WTC11 (cell line): Measurements from ENCODE around the gene CMTM1. TPM values are rescaled to one million over a fixed set of nuclear protein-coding genes. Genes with fewer than 3 reads are reported as not detected.

Experiments
- ATAC-seq: fragments of 200-7000 bp; cut with Tn5 transposase; 2 replicates; pipeline ENCODE4 v1.10.0; 2021; ENCODE audit warnings: mild to moderate bottlenecking, moderate library complexity
- CTCF ChIA-PET: fragments of 300-600 bp; sonication (Branson Sonifier 250); formaldehyde crosslinking; loops from one replicate; lab custom pipeline; 2021; ENCODE audit warnings: antibody characterized with exemption; lab: Charles Lee
- POLR2A ChIA-PET: fragments of 350-600 bp; sonication (Branson Sonifier 250); formaldehyde crosslinking; loops from one replicate; lab custom pipeline; 2021; ENCODE audit warnings: antibody characterized with exemption; lab: Charles Lee
- DNase-seq: peaks from one replicate; pipeline ENCODE4 v3.0.0; 2021; ENCODE audit warnings: low spot score
- H3K27ac Mint-ChIP-seq: 2 replicates; pipeline ENCODE4 v1.8.0; 2021; ENCODE audit warnings: mixed read lengths
- H3K27me3 Mint-ChIP-seq: 2 replicates; pipeline ENCODE4 v1.8.0; 2021; ENCODE audit warnings: low read depth, mild to moderate bottlenecking, moderate library complexity, mixed read lengths
- H3K36me3 Mint-ChIP-seq: 2 replicates; pipeline ENCODE4 v1.8.0; 2021; ENCODE audit warnings: mixed read lengths
- H3K4me1 Mint-ChIP-seq: 2 replicates; pipeline ENCODE4 v1.8.0; 2022; ENCODE audit warnings: mixed read lengths
- H3K4me3 Mint-ChIP-seq: 2 replicates; pipeline ENCODE4 v1.8.0; 2021; ENCODE audit warnings: mild to moderate bottlenecking, moderate library complexity, mixed read lengths
- H3K9me3 Mint-ChIP-seq: 2 replicates; pipeline ENCODE4 v1.8.0; 2021; ENCODE audit warnings: mixed read lengths
- EMX1 ChIP-seq: fragments of 250-450 bp; sonication (Bioruptor Pico); IDR thresholded peaks from 2 replicates; pipeline ENCODE4 v1.8.0; 2021; ENCODE audit warnings: mild to moderate bottlenecking
- FOXP1 ChIP-seq: sonication (generic); formaldehyde crosslinking; IDR thresholded peaks from 2 replicates; pipeline ENCODE4 v1.8.0; 2022; ENCODE audit warnings: missing genetic modification reagents, mild to moderate bottlenecking, moderate library complexity, borderline replicate concordance
- GTF2I ChIP-seq: fragments of 250-450 bp; sonication (Bioruptor Pico); conservative IDR thresholded peaks from 2 replicates; pipeline ENCODE4 v1.4.0; 2021; ENCODE audit warnings: mild to moderate bottlenecking
- IRF2 ChIP-seq: sonication (generic); formaldehyde crosslinking; IDR thresholded peaks from 2 replicates; pipeline ENCODE4 v1.8.0; 2022; ENCODE audit warnings: low read depth, missing genetic modification reagents, borderline replicate concordance
- JUN ChIP-seq: sonication (generic); formaldehyde crosslinking; IDR thresholded peaks from 2 replicates; pipeline ENCODE4 v1.8.0; 2023; ENCODE audit warnings: mild to moderate bottlenecking, missing genetic modification reagents
- KAT7 ChIP-seq: sonication (generic); formaldehyde crosslinking; IDR thresholded peaks from 2 replicates; pipeline ENCODE4 v1.8.1; 2023; ENCODE audit warnings: missing genetic modification reagents, mild to moderate bottlenecking, borderline replicate concordance
- OVOL2 ChIP-seq: fragments of 250-450 bp; sonication (Bioruptor Pico); IDR thresholded peaks from 2 replicates; pipeline ENCODE4 v1.9.0; 2021; ENCODE audit warnings: mild to moderate bottlenecking, borderline replicate concordance
- PRRX2 ChIP-seq: fragments of 250-450 bp; sonication (Bioruptor Pico); IDR thresholded peaks from 2 replicates; pipeline ENCODE4 v1.8.0; 2021; ENCODE audit warnings: mild to moderate bottlenecking
- RORB ChIP-seq: fragments of 250-450 bp; sonication (Bioruptor Pico); IDR thresholded peaks from 2 replicates; pipeline ENCODE4 v1.9.0; 2021; ENCODE audit warnings: mild to moderate bottlenecking
- SMAD3 ChIP-seq: sonication (generic); formaldehyde crosslinking; IDR thresholded peaks from 2 replicates; pipeline ENCODE4 v1.8.0; 2022; ENCODE audit warnings: missing genetic modification reagents, mild to moderate bottlenecking, borderline replicate concordance
- TCF7 ChIP-seq: sonication (generic); formaldehyde crosslinking; IDR thresholded peaks from 2 replicates; pipeline ENCODE4 v1.8.0; 2022; ENCODE audit warnings: mild to moderate bottlenecking, low read depth, missing genetic modification reagents, moderate library complexity
- TEAD4 ChIP-seq: sonication (generic); formaldehyde crosslinking; IDR thresholded peaks from 2 replicates; pipeline ENCODE4 v1.8.0; 2022; ENCODE audit warnings: mild to moderate bottlenecking, missing genetic modification reagents
- ZNF121 ChIP-seq: sonication (generic); formaldehyde crosslinking; IDR thresholded peaks from 2 replicates; pipeline ENCODE4 v1.8.0; 2023; ENCODE audit warnings: missing genetic modification reagents
- ZNF219 ChIP-seq: sonication (generic); formaldehyde crosslinking; IDR thresholded peaks from 2 replicates; pipeline ENCODE4 v1.8.0; 2023; ENCODE audit warnings: missing genetic modification reagents, mild to moderate bottlenecking, borderline replicate concordance
- ZNF317 ChIP-seq: sonication (generic); formaldehyde crosslinking; IDR thresholded peaks from 2 replicates; pipeline ENCODE4 v1.8.1; 2023; ENCODE audit warnings: low read depth, mild to moderate bottlenecking, moderate library complexity, missing genetic modification reagents, borderline replicate concordance
- total RNA-seq: library from RNA; stranded (reverse); gene quantifications from 3 replicates; pipeline ENCODE4 v1.2.3, GENCODE V29; 2021
- TF ChIP-seq, protein P1 (sequence below): sonication (generic); formaldehyde crosslinking; IDR thresholded peaks from 2 replicates; pipeline ENCODE4 v1.8.1; 2022; ENCODE audit warnings: mild to moderate bottlenecking, moderate library complexity, missing genetic modification reagents
- TF ChIP-seq, protein P2 (sequence below): fragments of 250-450 bp; sonication (Bioruptor Pico); IDR thresholded peaks from 2 replicates; pipeline ENCODE4 v1.9.0; 2021; ENCODE audit warnings: mild to moderate bottlenecking, borderline replicate concordance
- TF ChIP-seq, protein P3 (sequence below): sonication (generic); formaldehyde crosslinking; IDR thresholded peaks from 2 replicates; pipeline ENCODE4 v1.8.1; 2023; ENCODE audit warnings: mild to moderate bottlenecking, missing genetic modification reagents
- TF ChIP-seq, protein P4 (sequence below): fragments of 250-450 bp; sonication (Bioruptor Pico); IDR thresholded peaks from 2 replicates; pipeline ENCODE4 v1.9.0; 2021; ENCODE audit warnings: mild to moderate bottlenecking
- TF ChIP-seq, protein P5 (sequence below): sonication (generic); formaldehyde crosslinking; conservative IDR thresholded peaks from 2 replicates; pipeline ENCODE4 v1.8.1; 2023; ENCODE audit warnings: mild to moderate bottlenecking, low read depth, missing genetic modification reagents, moderate library complexity
- TF ChIP-seq, protein P6 (sequence below): sonication (generic); formaldehyde crosslinking; IDR thresholded peaks from 2 replicates; pipeline ENCODE4 v1.8.1; 2023; ENCODE audit warnings: mild to moderate bottlenecking, missing genetic modification reagents, moderate library complexity

The CMTM1 gene
- total RNA-seq, 1 experiment from 2014 or later, result 1.6 TPM

DNA sequence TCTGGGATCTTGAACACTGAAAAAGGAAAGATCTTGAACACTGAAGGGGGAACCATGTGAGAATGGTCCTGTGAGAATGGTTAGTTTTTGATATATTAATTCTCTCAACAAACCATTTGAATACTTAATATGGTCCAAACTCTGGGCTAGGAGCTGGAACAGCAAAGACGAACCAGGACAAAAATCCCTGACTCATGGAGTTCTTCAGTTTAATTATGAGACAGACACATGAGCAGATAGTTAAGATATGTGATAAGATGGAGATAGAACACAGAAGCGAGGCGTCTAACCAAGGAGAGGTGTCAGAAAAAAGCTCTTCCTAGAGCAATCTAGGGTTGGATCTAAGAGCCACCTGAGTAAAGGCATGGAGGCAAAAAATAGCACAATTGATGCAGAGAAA lies 12.2 kb upstream of the CMTM1 start:
- H3K4me3 Mint-ChIP-seq, result no peak overlapping the region
- no peak for ATAC-seq
- H3K9me3 Mint-ChIP-seq, result peaks cover 3% of the 10 kb centered on the region; the same call in 1 of the 2 replicates
- H3K36me3 Mint-ChIP-seq, result peaks cover 4% of the 10 kb centered on the region
- H3K4me1 Mint-ChIP-seq, result peaks cover 28% of the 10 kb centered on the region
- TF ChIP-seq PRRX2 (CRISPR knock-in tag), result no peak
- TF ChIP-seq, protein P1, sequence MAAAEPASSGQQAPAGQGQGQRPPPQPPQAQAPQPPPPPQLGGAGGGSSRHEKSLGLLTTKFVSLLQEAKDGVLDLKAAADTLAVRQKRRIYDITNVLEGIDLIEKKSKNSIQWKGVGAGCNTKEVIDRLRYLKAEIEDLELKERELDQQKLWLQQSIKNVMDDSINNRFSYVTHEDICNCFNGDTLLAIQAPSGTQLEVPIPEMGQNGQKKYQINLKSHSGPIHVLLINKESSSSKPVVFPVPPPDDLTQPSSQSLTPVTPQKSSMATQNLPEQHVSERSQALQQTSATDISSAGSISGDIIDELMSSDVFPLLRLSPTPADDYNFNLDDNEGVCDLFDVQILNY (CRISPR knock-in tag), result no peak
- no peak for TF ChIP-seq TCF7 (CRISPR knock-in tag)
- TF ChIP-seq EMX1 (CRISPR knock-in tag), result no peak
- TF ChIP-seq ZNF219 (CRISPR knock-in tag), result no peak
- no peak for TF ChIP-seq OVOL2 (CRISPR knock-in tag)
- TF ChIP-seq, protein P2, sequence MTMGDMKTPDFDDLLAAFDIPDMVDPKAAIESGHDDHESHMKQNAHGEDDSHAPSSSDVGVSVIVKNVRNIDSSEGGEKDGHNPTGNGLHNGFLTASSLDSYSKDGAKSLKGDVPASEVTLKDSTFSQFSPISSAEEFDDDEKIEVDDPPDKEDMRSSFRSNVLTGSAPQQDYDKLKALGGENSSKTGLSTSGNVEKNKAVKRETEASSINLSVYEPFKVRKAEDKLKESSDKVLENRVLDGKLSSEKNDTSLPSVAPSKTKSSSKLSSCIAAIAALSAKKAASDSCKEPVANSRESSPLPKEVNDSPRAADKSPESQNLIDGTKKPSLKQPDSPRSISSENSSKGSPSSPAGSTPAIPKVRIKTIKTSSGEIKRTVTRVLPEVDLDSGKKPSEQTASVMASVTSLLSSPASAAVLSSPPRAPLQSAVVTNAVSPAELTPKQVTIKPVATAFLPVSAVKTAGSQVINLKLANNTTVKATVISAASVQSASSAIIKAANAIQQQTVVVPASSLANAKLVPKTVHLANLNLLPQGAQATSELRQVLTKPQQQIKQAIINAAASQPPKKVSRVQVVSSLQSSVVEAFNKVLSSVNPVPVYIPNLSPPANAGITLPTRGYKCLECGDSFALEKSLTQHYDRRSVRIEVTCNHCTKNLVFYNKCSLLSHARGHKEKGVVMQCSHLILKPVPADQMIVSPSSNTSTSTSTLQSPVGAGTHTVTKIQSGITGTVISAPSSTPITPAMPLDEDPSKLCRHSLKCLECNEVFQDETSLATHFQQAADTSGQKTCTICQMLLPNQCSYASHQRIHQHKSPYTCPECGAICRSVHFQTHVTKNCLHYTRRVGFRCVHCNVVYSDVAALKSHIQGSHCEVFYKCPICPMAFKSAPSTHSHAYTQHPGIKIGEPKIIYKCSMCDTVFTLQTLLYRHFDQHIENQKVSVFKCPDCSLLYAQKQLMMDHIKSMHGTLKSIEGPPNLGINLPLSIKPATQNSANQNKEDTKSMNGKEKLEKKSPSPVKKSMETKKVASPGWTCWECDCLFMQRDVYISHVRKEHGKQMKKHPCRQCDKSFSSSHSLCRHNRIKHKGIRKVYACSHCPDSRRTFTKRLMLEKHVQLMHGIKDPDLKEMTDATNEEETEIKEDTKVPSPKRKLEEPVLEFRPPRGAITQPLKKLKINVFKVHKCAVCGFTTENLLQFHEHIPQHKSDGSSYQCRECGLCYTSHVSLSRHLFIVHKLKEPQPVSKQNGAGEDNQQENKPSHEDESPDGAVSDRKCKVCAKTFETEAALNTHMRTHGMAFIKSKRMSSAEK, result no peak
- TF ChIP-seq GTF2I (CRISPR knock-in tag), result no peak
- TF ChIP-seq, protein P3, sequence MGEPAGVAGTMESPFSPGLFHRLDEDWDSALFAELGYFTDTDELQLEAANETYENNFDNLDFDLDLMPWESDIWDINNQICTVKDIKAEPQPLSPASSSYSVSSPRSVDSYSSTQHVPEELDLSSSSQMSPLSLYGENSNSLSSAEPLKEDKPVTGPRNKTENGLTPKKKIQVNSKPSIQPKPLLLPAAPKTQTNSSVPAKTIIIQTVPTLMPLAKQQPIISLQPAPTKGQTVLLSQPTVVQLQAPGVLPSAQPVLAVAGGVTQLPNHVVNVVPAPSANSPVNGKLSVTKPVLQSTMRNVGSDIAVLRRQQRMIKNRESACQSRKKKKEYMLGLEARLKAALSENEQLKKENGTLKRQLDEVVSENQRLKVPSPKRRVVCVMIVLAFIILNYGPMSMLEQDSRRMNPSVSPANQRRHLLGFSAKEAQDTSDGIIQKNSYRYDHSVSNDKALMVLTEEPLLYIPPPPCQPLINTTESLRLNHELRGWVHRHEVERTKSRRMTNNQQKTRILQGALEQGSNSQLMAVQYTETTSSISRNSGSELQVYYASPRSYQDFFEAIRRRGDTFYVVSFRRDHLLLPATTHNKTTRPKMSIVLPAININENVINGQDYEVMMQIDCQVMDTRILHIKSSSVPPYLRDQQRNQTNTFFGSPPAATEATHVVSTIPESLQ (CRISPR knock-in tag), result no peak
- no peak for DNase-seq
- POLR2A ChIA-PET, result no interaction called here
- H3K27ac Mint-ChIP-seq, result no peak overlapping the region
- CTCF ChIA-PET, result no interaction called here
- peaks cover 36% of the 10 kb centered on the region for H3K27me3 Mint-ChIP-seq

DNA sequence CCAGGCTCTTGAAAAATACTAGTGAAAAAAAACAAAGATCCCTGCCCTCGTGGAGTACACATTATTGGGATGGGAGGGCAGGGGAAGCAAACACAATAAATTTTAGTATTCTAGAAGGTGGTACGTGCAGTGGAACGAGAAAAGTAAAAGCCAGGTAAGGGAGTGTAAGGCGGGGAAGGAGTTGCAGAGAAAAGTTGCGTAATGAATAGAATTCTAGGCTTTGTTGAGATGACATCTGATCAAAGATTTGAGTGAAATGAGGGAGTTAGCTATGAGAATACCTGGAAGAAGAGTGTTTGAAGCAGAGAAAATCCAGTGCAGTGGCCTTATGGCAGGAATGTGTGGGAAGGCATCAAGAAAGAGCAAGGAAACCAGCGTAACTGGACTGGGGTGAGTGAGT lies 11.7 kb upstream of the CMTM1 start:
- CTCF ChIA-PET, result no interaction called here
- Mint-ChIP-seq H3K4me1 (peaks cover 25% of the 10 kb centered on the region), H3K9me3 (peaks cover 3% of the 10 kb centered on the region; the same call in 1 of the 2 replicates), H3K36me3 (peaks cover 4% of the 10 kb centered on the region), H3K27me3 (peaks cover 36% of the 10 kb centered on the region), H3K27ac (no peak overlapping the region), H3K4me3 (no peak overlapping the region)
- ATAC-seq, result no peak
- no peak for DNase-seq
- POLR2A ChIA-PET, result no interaction called here
- TF ChIP-seq JUN (CRISPR knock-in tag) (no peak), KAT7 (CRISPR knock-in tag) (no peak), IRF2 (no peak), SMAD3 (CRISPR knock-in tag) (no peak), ZNF121 (CRISPR knock-in tag) (no peak), RORB (CRISPR knock-in tag) (no peak), TEAD4 (CRISPR knock-in tag) (no peak), ZNF317 (CRISPR knock-in tag) (no peak), FOXP1 (CRISPR knock-in tag) (no peak)
- TF ChIP-seq, protein P4, sequence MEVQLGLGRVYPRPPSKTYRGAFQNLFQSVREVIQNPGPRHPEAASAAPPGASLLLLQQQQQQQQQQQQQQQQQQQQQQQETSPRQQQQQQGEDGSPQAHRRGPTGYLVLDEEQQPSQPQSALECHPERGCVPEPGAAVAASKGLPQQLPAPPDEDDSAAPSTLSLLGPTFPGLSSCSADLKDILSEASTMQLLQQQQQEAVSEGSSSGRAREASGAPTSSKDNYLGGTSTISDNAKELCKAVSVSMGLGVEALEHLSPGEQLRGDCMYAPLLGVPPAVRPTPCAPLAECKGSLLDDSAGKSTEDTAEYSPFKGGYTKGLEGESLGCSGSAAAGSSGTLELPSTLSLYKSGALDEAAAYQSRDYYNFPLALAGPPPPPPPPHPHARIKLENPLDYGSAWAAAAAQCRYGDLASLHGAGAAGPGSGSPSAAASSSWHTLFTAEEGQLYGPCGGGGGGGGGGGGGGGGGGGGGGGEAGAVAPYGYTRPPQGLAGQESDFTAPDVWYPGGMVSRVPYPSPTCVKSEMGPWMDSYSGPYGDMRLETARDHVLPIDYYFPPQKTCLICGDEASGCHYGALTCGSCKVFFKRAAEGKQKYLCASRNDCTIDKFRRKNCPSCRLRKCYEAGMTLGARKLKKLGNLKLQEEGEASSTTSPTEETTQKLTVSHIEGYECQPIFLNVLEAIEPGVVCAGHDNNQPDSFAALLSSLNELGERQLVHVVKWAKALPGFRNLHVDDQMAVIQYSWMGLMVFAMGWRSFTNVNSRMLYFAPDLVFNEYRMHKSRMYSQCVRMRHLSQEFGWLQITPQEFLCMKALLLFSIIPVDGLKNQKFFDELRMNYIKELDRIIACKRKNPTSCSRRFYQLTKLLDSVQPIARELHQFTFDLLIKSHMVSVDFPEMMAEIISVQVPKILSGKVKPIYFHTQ (CRISPR knock-in tag), result no peak
- TF ChIP-seq, protein P5, sequence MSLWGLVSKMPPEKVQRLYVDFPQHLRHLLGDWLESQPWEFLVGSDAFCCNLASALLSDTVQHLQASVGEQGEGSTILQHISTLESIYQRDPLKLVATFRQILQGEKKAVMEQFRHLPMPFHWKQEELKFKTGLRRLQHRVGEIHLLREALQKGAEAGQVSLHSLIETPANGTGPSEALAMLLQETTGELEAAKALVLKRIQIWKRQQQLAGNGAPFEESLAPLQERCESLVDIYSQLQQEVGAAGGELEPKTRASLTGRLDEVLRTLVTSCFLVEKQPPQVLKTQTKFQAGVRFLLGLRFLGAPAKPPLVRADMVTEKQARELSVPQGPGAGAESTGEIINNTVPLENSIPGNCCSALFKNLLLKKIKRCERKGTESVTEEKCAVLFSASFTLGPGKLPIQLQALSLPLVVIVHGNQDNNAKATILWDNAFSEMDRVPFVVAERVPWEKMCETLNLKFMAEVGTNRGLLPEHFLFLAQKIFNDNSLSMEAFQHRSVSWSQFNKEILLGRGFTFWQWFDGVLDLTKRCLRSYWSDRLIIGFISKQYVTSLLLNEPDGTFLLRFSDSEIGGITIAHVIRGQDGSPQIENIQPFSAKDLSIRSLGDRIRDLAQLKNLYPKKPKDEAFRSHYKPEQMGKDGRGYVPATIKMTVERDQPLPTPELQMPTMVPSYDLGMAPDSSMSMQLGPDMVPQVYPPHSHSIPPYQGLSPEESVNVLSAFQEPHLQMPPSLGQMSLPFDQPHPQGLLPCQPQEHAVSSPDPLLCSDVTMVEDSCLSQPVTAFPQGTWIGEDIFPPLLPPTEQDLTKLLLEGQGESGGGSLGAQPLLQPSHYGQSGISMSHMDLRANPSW (CRISPR knock-in tag), result no peak
- TF ChIP-seq, protein P6, sequence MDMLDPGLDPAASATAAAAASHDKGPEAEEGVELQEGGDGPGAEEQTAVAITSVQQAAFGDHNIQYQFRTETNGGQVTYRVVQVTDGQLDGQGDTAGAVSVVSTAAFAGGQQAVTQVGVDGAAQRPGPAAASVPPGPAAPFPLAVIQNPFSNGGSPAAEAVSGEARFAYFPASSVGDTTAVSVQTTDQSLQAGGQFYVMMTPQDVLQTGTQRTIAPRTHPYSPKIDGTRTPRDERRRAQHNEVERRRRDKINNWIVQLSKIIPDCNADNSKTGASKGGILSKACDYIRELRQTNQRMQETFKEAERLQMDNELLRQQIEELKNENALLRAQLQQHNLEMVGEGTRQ (CRISPR knock-in tag), result no peak
- TF ChIP-seq, protein P1 (CRISPR knock-in tag), result no peak
